ENCODE results near the gene NME8.
"Not testable (repeated sequence)": the region's sequence is repeated elsewhere in the genome, so short reads cannot be mapped to it uniquely, and the experiment has no call there.

The NME8 gene, protein sequence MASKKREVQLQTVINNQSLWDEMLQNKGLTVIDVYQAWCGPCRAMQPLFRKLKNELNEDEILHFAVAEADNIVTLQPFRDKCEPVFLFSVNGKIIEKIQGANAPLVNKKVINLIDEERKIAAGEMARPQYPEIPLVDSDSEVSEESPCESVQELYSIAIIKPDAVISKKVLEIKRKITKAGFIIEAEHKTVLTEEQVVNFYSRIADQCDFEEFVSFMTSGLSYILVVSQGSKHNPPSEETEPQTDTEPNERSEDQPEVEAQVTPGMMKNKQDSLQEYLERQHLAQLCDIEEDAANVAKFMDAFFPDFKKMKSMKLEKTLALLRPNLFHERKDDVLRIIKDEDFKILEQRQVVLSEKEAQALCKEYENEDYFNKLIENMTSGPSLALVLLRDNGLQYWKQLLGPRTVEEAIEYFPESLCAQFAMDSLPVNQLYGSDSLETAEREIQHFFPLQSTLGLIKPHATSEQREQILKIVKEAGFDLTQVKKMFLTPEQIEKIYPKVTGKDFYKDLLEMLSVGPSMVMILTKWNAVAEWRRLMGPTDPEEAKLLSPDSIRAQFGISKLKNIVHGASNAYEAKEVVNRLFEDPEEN

DNA sequence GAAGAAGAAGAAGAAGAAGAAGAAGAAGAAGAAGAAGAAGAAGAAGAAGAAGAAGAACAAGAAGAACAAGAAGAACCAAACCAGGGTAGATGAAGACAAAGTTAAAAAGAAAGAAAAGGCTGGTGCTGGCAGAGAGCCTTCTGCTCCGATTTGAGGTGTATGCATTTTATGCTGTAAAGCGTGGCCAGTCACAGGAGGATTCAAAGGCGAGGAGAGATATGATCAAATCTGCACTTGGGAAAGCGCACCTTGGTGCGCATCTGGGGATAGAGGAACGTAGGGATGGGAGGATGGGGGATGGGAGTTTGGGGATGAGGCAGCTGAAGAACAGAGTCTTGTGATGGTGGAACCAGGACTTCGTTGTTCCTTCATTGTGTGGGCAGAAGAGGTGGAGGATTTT lies at the start of gene NME8:
Gene NME8, plus strand, starts transcription at position 301 of the 400 bp plus-strand sequence. CDS start 1,670 bp downstream, outside the sequence.
- TF ChIP-seq, protein P1, sequence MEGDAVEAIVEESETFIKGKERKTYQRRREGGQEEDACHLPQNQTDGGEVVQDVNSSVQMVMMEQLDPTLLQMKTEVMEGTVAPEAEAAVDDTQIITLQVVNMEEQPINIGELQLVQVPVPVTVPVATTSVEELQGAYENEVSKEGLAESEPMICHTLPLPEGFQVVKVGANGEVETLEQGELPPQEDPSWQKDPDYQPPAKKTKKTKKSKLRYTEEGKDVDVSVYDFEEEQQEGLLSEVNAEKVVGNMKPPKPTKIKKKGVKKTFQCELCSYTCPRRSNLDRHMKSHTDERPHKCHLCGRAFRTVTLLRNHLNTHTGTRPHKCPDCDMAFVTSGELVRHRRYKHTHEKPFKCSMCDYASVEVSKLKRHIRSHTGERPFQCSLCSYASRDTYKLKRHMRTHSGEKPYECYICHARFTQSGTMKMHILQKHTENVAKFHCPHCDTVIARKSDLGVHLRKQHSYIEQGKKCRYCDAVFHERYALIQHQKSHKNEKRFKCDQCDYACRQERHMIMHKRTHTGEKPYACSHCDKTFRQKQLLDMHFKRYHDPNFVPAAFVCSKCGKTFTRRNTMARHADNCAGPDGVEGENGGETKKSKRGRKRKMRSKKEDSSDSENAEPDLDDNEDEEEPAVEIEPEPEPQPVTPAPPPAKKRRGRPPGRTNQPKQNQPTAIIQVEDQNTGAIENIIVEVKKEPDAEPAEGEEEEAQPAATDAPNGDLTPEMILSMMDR (conservative IDR thresholded peaks at IDR 0.05; ENCODE audit: low read depth, low read length), result no peak
- DNase-seq (ENCODE audit: low read depth), result no peak
- no peak within 1 kb of the TSS for H3K4me3 ChIP-seq (ENCODE audit: low read depth, low read length)

DNA sequence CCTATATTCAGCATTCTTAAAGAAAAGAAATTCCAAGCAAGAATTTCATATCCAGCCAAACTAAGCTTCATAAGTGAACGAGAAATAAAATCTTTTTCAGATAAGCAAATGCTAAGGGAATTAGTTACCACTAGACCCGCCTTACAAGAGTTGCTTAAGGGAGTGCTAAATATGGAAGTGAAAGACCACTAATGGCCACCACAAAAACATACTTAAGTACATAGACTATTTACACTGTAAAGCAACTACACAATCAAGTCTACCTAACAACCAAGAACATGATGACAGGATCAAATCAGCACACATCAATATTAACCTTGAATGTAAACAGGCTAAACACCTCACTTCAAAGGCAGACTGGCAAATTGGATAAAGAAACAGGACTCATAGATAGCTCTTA lies 42.2 kb upstream of the NME8 start:
- no peak overlapping the region for H3K4me3 ChIP-seq (ENCODE audit: low read depth, low read length)
- TF ChIP-seq, protein P1 (conservative IDR thresholded peaks at IDR 0.05; ENCODE audit: low read depth, low read length), result no peak
- DNase-seq (ENCODE audit: low read depth), result no peak

DNA sequence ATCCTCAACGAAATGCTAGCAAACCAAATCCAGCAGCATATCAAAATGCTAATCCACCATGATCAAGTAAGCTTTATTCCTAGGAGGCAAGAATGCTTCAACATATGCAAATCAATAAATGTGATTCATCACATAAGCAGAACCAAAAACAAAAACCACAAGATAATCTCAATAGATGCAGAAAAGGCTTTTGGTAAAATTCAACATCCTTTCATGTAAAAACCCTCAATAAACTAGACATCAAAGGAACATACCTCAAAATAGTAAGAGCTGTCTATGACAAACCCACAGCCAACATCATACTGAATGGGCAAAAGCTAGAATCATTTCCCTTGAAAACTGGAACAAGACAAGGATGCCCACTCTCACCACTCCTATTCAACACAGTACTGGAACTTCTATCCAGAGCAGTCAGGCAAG lies 36.2 kb upstream of the NME8 start:
- not testable (repeated sequence) for H3K4me3 ChIP-seq (ENCODE audit: low read depth, low read length); DNase-seq (ENCODE audit: low read depth)

DNA sequence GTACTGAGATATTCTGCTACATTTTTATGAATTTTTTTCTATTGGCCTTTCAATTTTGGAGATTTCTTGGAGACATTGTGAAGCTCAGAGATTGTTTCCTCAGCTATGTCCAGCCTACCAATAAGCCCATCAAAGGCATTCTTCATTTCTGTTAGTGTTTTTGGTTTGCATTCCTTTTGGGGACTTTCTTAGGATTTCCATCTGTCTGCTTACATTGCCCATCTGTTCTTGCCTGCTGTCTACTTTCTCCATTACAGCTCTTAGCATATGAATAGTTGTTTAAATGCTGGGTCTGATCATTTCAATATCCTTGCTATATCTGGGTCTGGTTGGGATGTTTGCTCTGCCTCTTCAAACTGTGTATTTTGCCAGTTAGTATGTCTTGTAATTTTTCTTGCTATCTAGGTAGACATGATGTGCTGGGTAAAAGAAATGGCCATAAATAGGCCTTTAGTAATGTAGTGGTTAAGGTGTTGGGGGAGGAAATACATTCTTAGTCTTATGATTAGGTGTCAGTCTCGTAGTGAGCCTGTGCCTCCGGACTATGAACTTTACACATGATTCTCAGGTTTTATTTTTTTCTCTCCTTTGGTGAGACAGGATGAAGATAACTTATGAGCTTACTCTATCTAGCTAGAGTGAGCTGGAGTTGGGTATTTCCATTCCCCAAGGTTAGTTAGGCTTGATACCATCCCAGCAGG lies 32.6 kb upstream of the NME8 start:
- no peak for DNase-seq (ENCODE audit: low read depth)
- TF ChIP-seq, protein P1 (conservative IDR thresholded peaks at IDR 0.05; ENCODE audit: low read depth, low read length), result no peak

DNA sequence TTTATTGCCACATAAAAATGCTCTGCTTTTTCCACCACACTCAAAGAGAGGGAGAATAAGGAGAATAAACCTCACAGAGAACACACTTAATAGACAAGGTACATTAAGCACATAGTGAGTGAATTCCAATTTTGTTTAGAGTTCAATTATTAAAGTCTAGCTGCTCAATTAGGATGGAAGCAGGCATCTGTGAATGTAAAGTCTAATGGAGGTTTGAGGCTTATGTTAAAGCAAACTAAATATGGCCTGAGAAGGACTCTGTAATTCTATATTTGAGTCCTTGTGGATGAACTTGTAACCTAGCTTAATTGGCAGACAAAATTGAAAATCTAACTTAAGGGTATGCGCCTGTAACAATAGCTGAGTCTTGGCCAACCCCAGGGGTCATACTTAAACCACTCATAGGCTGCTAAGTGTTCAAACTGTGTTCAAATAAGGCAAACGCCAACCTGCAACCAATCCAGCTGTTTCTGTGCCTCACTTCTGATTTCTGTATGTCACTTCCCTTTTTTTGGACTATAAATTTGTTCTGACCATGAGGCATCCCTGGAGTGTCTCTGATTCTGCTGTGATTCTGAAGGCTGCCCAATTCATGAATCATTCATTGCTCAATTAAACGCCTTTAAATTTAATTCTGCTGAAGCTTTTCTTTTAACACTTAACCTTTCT lies 31.3 kb upstream of the NME8 start:
- TF ChIP-seq, protein P1 (conservative IDR thresholded peaks at IDR 0.05; ENCODE audit: low read depth, low read length), result no peak
- H3K4me3 ChIP-seq (ENCODE audit: low read depth, low read length), result no peak overlapping the region
- no peak for DNase-seq (ENCODE audit: low read depth)

More for the DNA sequence above, 32.6 kb upstream of the NME8 start:
- no peak overlapping the region for H3K4me3 ChIP-seq (ENCODE audit: low read depth, low read length)

DNA sequence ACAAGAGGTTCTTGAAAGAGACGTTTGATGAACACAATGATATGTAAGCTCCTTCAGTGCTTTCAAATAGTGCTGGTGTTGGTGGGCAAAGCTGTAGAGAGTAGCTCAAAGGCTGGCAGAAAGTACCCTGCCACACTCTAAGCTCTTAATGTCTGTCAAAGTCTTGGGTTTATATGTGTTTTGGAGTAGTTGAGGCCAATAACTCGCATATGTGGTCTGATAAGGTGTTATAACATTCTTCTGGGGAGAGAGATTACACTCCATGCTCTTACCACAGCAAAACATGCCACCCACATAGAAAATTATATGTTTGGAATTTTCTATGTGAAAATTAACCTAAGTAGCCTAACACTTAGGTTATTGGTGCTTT lies 30.8 kb upstream of the NME8 start:
- TF ChIP-seq, protein P1 (conservative IDR thresholded peaks at IDR 0.05; ENCODE audit: low read depth, low read length), result no peak
- no peak for DNase-seq (ENCODE audit: low read depth)
- H3K4me3 ChIP-seq (ENCODE audit: low read depth, low read length), result no peak overlapping the region

Measured in choroid plexus epithelial cell (primary cell).